Neuronal stem cell (in vitro differentiated cells): ENCODE results near the gene SLC6A17.
A peak's percentile ranks its signal among the peaks of the same experiment; 100 is the strongest.

Source experiments
- DNase-seq: peaks from one replicate; pipeline ENCODE4 v3.0.0-alpha.2; 2013; ENCODE audit warnings: low spot score
- H2AFZ ChIP-seq: one replicate; pipeline ENCODE4 v1.6.1; 2013; ENCODE audit warnings: mild to moderate bottlenecking, low read length, inconsistent platforms
- H2AK5ac ChIP-seq: 2 replicates; pipeline ENCODE4 v1.6.1; 2013; ENCODE audit warnings: low read depth, mild to moderate bottlenecking, inconsistent platforms, low read length, moderate library complexity, mixed read lengths
- H2BK120ac ChIP-seq: 2 replicates; pipeline ENCODE4 v1.6.1; 2013; ENCODE audit warnings: low read depth, mild to moderate bottlenecking, inconsistent platforms, low read length, moderate library complexity, mixed read lengths
- H2BK12ac ChIP-seq: one replicate; pipeline ENCODE4 v1.6.1; 2013; ENCODE audit warnings: low read length, inconsistent platforms
- H2BK15ac ChIP-seq: 2 replicates; pipeline ENCODE4 v1.6.1; 2013; ENCODE audit warnings: mild to moderate bottlenecking, low read length, inconsistent platforms, mixed read lengths
- H2BK5ac ChIP-seq: one replicate; pipeline ENCODE4 v1.6.1; 2013; ENCODE audit warnings: inconsistent platforms, mild to moderate bottlenecking, low read length, moderate library complexity
- H3K14ac ChIP-seq: one replicate; pipeline ENCODE4 v1.6.1; 2013; ENCODE audit warnings: low read length, inconsistent platforms
- H3K18ac ChIP-seq: 2 replicates; pipeline ENCODE4 v1.6.1; 2013; ENCODE audit warnings: low read length, inconsistent platforms
- H3K23ac ChIP-seq: 2 replicates; pipeline ENCODE4 v1.6.1; 2013; ENCODE audit warnings: low read depth, mild to moderate bottlenecking, mixed read lengths, low read length, inconsistent platforms; ENCODE audit not compliant: poor library complexity
- H3K27ac ChIP-seq: replicated peaks from 3 replicates; pipeline ENCODE4 v1.5.1; 2013; ENCODE audit warnings: low read length, inconsistent platforms
- H3K27me3 ChIP-seq, 3 experiments: 2 replicates each; pipeline ENCODE4 v1.6.1; 2013; ENCODE audit warnings: low read length in 3 of 3, mild to moderate bottlenecking in 2 of 3, inconsistent platforms in 1 of 3, low read depth in 1 of 3, mixed read lengths in 1 of 3, moderate library complexity in 1 of 3; ENCODE audit not compliant: control insufficient read depth in 3 of 3, insufficient read depth in 3 of 3
- H3K36me3 ChIP-seq, 2 donors: replicated peaks in 1 of 2; 2 replicates each; pipeline ENCODE4 v1.6.1; 2013; ENCODE audit warnings: low read length in 2 of 2; ENCODE audit not compliant: control insufficient read depth in 2 of 2, insufficient read depth in 2 of 2
- H3K4ac ChIP-seq: 2 replicates; pipeline ENCODE4 v1.6.1; 2013; ENCODE audit warnings: inconsistent platforms, mild to moderate bottlenecking, low read length, moderate library complexity
- H3K4me1 ChIP-seq, 2 donors: 1 replicate in 1 of 2; 2 replicates in 1 of 2; pipeline ENCODE4 v1.6.1; 2013; ENCODE audit warnings: low read length in 2 of 2, low read depth in 1 of 2; ENCODE audit not compliant: control insufficient read depth in 2 of 2, insufficient read depth in 1 of 2
- H3K4me2 ChIP-seq: one replicate; pipeline ENCODE4 v1.6.1; 2013; ENCODE audit warnings: mild to moderate bottlenecking, low read length, inconsistent platforms; ENCODE audit not compliant: insufficient read depth, poor library complexity, severe bottlenecking
- H3K4me3 ChIP-seq, 2 donors: 2 replicates each; pipeline ENCODE4 v1.5.1; 2013; ENCODE audit warnings: low read length in 2 of 2, mild to moderate bottlenecking in 2 of 2, inconsistent platforms in 1 of 2, moderate library complexity in 1 of 2
- H3K79me1 ChIP-seq: one replicate; pipeline ENCODE4 v1.6.1; 2013; ENCODE audit warnings: low read depth, mild to moderate bottlenecking, inconsistent platforms, low read length, moderate library complexity
- H3K9ac ChIP-seq: one replicate; pipeline ENCODE4 v1.6.1; 2013; ENCODE audit warnings: mild to moderate bottlenecking, low read depth, low read length, inconsistent platforms; ENCODE audit not compliant: poor library complexity
- H3K9me3 ChIP-seq, 2 donors: replicated peaks in 1 of 2; 2 replicates each; pipeline versions ENCODE3 to v1.6.1; 2013; ENCODE audit warnings: low read length in 2 of 2, mild to moderate bottlenecking in 2 of 2, inconsistent platforms in 1 of 2, low read depth in 1 of 2, mixed read lengths in 1 of 2, moderate library complexity in 1 of 2; ENCODE audit not compliant: control insufficient read depth in 2 of 2, insufficient read depth in 1 of 2
- H4K8ac ChIP-seq: one replicate; pipeline ENCODE4 v1.6.1; 2013; ENCODE audit warnings: low read depth, mild to moderate bottlenecking, inconsistent platforms, low read length, moderate library complexity
- H4K91ac ChIP-seq: one replicate; pipeline ENCODE4 v1.6.1; 2013; ENCODE audit warnings: low read length, low read depth, mild to moderate bottlenecking, inconsistent platforms; ENCODE audit not compliant: poor library complexity
- WGBS, 2 donors: extraction: QIAGEN DNeasy Blood & Tissue Kit; methylation state at CpG; one replicate each; pipeline ENCODE4 v1.1.7; 2013; ENCODE audit warnings: missing lambda C conversion rate in 2 of 2, mixed read lengths in 1 of 2; ENCODE audit not compliant: insufficient read length in 2 of 2, insufficient replicate concordance in 1 of 2; ENCODE audit errors: extremely low coverage in 2 of 2; 5-methylcytosine and 5-hydroxymethylcytosine counted together

The SLC6A17 gene

GRCh38 chr1:110152133-110152785, 2.0 kb downstream of the SLC6A17 start:
- no CpG with 5 or more reads among the region's 8 CpGs for WGBS, 2 donors
- H2BK5ac ChIP-seq = no peak overlapping the region
- peaks cover 14 to 86% (median 63%) of the 10 kb centered on the region in 3 experiments for H3K27me3 ChIP-seq

GRCh38 chr1:110153407-110153950, 3.2 kb downstream of the SLC6A17 start:
- no peaks in the 10 kb centered on the region for H3K36me3 ChIP-seq
- no peaks in the 10 kb centered on the region for H3K9me3 ChIP-seq
- no peak overlapping the region for H3K18ac ChIP-seq
- no peaks in the 10 kb centered on the region for H3K4me1 ChIP-seq
- H3K79me1 ChIP-seq = no peaks in the 10 kb centered on the region
- H3K4ac ChIP-seq = no peak overlapping the region
- H2BK15ac ChIP-seq = no peak overlapping the region
- H3K23ac ChIP-seq = no peak overlapping the region
- DNase-seq = no peak
- H3K4me2 ChIP-seq = no peak overlapping the region
- H2AFZ ChIP-seq = no peak overlapping the region
- no peak overlapping the region for H2BK12ac ChIP-seq
- no peak overlapping the region for H3K14ac ChIP-seq
- no peak overlapping the region for H2BK5ac ChIP-seq
- H4K91ac ChIP-seq = no peak overlapping the region
- no peak overlapping the region for H2BK120ac ChIP-seq
- no peak overlapping the region for H3K27ac ChIP-seq
- no peak overlapping the region for H4K8ac ChIP-seq
- H2AK5ac ChIP-seq = no peak overlapping the region
- H3K4me3 ChIP-seq = no peak overlapping the region
- H3K9ac ChIP-seq = no peak overlapping the region
- peaks cover 14 to 80% (median 60%) of the 10 kb centered on the region in 3 experiments for H3K27me3 ChIP-seq

More at GRCh38 chr1:110152133-110152785, 2.0 kb downstream of the SLC6A17 start:
- no peak for DNase-seq
- H3K9ac ChIP-seq = no peak overlapping the region
- H3K9me3 ChIP-seq = no peaks in the 10 kb centered on the region
- no peak overlapping the region for H4K8ac ChIP-seq
- no peaks in the 10 kb centered on the region for H3K4me1 ChIP-seq
- H3K14ac ChIP-seq = no peak overlapping the region
- no peak overlapping the region for H3K18ac ChIP-seq
- H3K79me1 ChIP-seq = no peaks in the 10 kb centered on the region
- no peak overlapping the region for H2BK15ac ChIP-seq
- H3K27ac ChIP-seq = no peak overlapping the region
- H2BK120ac ChIP-seq = no peak overlapping the region
- H2AK5ac ChIP-seq = no peak overlapping the region
- H3K23ac ChIP-seq = no peak overlapping the region
- H4K91ac ChIP-seq = no peak overlapping the region
- H3K4me2 ChIP-seq = no peak overlapping the region
- H3K4ac ChIP-seq = no peak overlapping the region
- no peak overlapping the region for H2BK12ac ChIP-seq
- H3K4me3 ChIP-seq = no peak overlapping the region
- H2AFZ ChIP-seq = no peak overlapping the region
- H3K36me3 ChIP-seq = no peaks in the 10 kb centered on the region

DNA sequence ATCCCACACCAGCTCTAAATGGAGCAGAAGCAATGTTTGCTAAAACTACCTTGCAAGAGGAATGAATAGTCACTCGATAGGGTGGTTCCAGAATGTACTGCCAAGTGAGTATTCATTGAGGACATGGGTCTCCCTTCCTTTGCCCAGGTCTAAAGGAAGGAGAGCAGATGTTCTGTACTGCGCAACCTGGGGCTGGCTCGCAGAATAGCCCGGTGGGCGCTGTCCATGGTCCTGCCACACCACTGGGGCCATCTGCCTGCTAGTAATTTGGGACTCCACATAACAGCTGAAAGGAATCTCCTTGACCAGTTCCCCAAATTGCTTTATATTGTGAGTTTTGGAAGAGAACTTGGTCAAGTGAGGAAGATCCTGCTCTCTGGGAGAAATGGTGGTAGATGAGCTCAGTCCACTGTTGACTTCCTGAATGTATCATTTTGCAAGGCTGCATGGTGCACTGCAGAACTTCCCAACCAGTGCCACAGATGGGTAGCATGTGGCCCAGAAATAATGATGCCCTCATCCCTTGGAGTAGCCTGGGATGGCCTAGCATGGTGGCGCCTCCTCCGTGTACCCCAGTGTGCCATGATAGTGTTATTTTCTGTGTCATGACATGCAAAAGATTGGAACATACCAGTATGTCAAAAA, 5.7 kb downstream of the SLC6A17 start:
- Histone ChIP-seq H2BK5ac (no peak overlapping the region), H3K27ac (no peak overlapping the region), H3K79me1 (no peaks in the 10 kb centered on the region), H3K36me3 (no peaks in the 10 kb centered on the region), H2BK15ac (no peak overlapping the region), H3K4ac (no peak overlapping the region), H2BK12ac (no peak overlapping the region), H3K27me3 (peaks cover 5 to 74% (median 37%) of the 10 kb centered on the region in 3 experiments), H4K91ac (no peak overlapping the region), H3K9ac (no peak overlapping the region), H3K4me1 (no peaks in the 10 kb centered on the region), H3K18ac (no peak overlapping the region), H3K4me2 (no peak overlapping the region), H2AK5ac (no peak overlapping the region), H4K8ac (no peak overlapping the region), H3K14ac (no peak overlapping the region), H3K23ac (no peak overlapping the region), H3K4me3 (no peak overlapping the region), H2BK120ac (no peak overlapping the region), H3K9me3 (no peaks in the 10 kb centered on the region), H2AFZ (no peak overlapping the region)
- peak; percentile 65 for DNase-seq
- WGBS, 2 donors = no CpG with 5 or more reads among the region's 7 CpGs

DNA sequence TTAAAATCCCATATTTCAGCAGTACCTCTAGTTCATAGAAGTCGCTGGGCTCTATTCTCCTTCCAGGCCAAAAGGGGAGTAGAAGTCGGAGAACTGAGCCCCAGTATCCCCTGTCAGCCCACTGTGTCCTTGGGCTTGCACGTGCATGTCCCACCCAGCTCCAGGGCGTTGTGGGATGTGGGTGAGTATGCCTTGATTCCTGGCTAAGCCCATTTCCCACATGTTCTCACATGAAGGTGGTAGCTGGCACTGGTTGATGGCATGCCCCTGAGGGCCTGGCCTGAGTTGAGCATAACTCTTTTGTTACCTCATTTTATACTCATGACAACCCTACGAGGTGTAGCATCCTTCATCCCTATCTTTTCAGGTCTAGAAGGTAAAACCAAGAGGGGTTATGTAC, 8.0 kb downstream of the SLC6A17 start:
- Histone ChIP-seq H2BK12ac (no peak overlapping the region), H3K36me3 (no peaks in the 10 kb centered on the region)
- no CpG with 5 or more reads among the region's 5 CpGs for WGBS, 2 donors

More for the DNA sequence above, 8.0 kb downstream of the SLC6A17 start:
- Histone ChIP-seq H3K27ac (no peak overlapping the region), H3K4ac (no peak overlapping the region), H3K9me3 (no peaks in the 10 kb centered on the region), H3K23ac (no peak overlapping the region), H3K14ac (no peak overlapping the region), H4K8ac (no peak overlapping the region), H3K79me1 (no peaks in the 10 kb centered on the region), H2AK5ac (no peak overlapping the region), H2BK120ac (no peak overlapping the region), H2BK5ac (no peak overlapping the region), H2BK15ac (no peak overlapping the region), H3K4me1 (no peaks in the 10 kb centered on the region), H3K27me3 (peaks cover 0 to 61% (median 15%) of the 10 kb centered on the region in 3 experiments), H3K4me2 (no peak overlapping the region), H3K4me3 (no peak overlapping the region), H2AFZ (no peak overlapping the region), H3K18ac (no peak overlapping the region), H3K9ac (no peak overlapping the region), H4K91ac (no peak overlapping the region)
- DNase-seq = no peak
